HCT116 (cell line): ENCODE measurements around the gene NTN4.

Source experiments
- CTCF ChIP-seq, 3 experiments: fragments of 200-600 bp in 1 of 3; sonication (generic) in 1 of 3; IDR thresholded peaks in 2 of 3; conservative IDR thresholded peaks in 1 of 3; 2 replicates each; pipeline ENCODE4 v1.5.1; 2012 to 2017; ENCODE audit warnings: low read depth in 2 of 3, low read length in 2 of 3, antibody characterized with exemption in 1 of 3, borderline replicate concordance in 1 of 3, control low read depth in 1 of 3, mild to moderate bottlenecking in 1 of 3, mixed read lengths in 1 of 3, mixed run types in 1 of 3, moderate library complexity in 1 of 3; ENCODE audit not compliant: insufficient read depth in 1 of 3
- REST ChIP-seq: IDR thresholded peaks from 2 replicates; pipeline ENCODE4 v1.6.1; 2012; ENCODE audit warnings: low read depth

- TF ChIP-seq CTCF (IDR thresholded peaks at IDR 0.05 in 2 of 3, conservative IDR thresholded peaks at IDR 0.05 in 1 of 3; ENCODE audit: borderline replicate concordance in 1 of 3, insufficient read depth in 1 of 3, low read depth in 2 of 3, low read length in 2 of 3) (no peak), REST (no peak)
Observed at GRCh38 chr12:95637010-95637409, 153.6 kb downstream of the NTN4 start.
